ENCODE measurements around the gene MVD.
"Not testable (repeated sequence)": the region's sequence is repeated elsewhere in the genome, so short reads cannot be mapped to it uniquely, and the experiment has no call there.

MVD gene

DNA sequence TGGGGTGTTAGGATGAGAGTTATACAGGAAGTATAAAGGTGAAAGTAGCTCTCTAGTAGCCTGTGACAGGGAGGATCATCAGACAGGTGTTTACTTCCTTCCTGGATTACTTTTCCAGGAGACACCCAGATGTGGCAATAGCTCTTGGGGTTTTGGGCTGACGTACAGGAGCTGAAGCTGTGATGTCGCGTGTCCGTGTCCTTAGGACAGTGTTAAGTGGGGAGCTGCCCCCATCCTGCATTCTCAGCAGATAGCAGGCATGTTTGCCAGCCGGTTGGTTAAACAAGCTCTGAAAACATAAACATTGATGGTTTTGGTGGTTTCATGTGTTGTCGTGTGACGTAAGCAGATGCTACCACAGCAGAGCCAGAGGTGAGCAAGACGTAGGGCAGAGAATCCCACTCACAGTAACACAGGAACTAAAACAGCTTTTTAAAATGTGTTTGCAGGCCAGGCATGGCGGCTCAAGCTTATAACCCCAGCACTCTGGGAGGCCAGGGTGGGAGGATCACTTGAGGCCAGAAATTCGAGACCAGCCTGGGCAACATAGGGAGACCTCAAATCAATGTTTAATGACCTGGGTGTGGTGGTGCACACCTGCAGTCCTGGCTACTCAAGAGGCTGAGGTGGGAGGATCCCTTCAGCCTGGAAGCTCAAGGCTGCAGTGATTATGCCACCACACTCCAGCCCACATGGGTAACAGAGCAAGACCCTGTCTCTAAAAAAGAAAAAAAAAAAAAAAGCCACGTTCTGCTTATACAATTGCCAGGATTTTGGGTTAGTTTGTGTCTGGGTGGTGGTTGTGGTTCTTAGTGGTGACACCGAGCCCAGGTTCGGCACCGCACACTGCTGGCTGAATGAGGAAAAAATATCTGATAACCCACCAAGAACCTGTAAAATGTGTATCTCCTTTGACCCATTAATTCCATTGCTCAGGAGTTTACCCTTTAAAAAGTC is 42.8 kb downstream of the MVD start:
- no peak for DNase-seq

GRCh38 chr16:88618956-88619667 is 43.8 kb downstream of the MVD start:
- DNase-seq: no peak

DNA sequence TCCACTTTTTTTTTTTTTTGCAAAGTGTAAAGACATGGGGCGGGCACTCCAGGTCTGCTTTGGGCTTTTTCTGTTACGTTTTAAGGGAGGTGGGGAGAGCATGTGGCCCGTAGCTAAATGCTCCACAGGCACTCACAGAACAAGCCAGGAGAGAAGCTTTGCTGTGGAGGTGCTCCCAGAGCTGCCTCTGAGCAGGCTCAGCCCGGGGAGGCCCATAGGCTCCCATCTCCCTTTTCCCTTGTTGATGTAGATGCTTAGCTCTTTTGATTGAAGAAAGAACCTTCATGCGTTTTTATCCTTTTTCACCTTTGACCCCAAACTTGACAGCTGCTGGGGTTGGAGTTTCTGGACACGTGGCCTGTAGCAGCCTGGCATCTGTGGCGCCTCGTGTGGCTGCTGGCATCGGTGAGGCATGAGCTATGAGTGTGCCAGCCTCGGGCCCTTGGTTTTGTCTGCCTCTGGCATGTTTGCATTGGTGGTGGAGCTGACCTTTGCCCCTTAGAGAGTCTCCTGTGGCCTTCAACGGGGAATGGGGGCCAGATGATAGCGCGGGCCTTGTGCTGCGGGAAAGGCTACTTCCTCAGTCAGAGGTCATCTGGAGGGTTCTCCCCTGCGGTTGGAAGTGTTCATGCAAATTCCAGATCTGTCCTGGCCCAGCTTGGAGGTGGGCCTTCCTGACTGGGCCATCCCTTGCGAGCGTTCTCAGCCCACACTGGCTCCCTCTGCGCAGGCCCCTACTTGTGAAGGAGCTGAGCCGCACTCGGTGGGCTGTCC is 44.5 kb downstream of the MVD start:
- DNase-seq: no peak

DNA sequence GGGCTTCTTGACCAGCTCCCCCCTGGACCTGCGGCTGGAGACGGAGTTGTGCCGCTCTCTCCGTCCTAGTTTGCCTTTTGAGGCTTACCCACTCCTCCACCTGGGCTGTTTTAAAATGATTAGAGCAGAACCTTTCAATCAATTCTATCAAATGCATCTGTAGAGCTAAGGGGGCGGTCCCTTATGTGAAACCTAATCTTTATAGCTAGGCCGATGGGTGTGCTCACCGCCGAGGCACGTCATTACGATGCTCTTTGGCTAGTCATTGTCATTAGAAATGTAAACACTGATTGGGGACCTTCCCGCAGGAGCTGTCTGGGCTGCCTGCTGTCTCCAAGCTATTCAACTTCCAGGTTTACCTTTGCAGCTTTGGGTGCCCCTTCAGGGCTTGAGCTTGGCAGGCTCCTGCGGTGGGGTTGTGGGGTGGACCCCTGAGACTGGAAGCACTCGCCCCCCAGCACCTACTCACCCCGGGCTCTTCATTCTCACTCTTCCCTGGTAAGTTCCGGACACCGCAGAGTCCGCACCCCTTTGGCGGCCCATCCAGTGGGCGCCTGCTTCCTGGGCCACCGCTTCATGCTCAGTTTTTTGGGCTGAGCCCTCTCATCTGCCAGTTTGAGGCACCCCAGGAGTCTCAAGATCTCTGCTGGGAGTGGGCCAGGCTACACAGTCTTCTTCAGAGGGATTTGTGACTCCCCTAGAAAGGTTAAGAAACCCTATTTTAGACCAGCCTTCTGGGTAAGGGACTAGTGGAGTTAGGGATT is 45.4 kb downstream of the MVD start:
- DNase-seq: no peak

DNA sequence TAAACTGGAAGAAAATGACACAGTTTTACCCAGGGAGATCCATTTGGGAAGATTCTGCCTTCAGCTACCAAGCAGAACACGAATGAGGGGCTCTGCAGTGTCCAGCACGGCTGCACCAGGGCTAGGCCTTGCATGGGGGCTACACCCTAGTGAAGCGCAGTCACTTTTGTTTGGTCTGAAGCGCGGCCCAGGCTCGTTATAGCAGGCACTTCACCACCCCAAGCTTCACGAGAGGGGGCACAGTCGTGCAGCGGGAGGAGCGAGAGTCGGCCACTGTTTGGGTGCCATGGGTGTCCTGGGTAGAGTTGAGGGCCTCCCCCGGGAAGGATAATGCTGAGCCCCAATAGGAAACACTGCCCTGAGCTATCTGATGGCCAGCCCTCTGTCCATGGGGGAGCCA is 46.2 kb downstream of the MVD start:
- DNase-seq: no peak

DNA sequence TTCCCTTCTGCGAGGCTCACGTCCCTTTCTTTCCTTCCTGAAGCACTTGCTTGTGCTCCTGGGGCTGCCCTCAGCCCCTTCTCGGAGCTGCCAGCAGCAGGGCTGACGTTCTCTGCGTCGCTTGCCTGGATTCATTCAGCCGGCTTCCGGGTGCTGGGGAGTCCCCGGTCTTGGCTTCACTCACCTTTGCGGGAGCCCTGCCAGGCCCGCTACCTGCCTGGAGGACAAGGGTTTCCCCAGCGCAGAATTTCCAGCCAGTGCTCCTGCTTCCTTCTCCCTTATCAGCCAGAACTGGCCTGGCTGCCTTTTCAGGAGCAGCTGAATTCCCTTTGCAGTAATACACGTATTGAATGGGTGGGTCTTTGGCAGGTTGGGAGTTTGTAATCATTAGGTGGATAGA is 46.6 kb downstream of the MVD start:
- no peak for DNase-seq

GRCh38 chr16:88614818-88615580 is 47.9 kb downstream of the MVD start:
- no peak for DNase-seq

DNA sequence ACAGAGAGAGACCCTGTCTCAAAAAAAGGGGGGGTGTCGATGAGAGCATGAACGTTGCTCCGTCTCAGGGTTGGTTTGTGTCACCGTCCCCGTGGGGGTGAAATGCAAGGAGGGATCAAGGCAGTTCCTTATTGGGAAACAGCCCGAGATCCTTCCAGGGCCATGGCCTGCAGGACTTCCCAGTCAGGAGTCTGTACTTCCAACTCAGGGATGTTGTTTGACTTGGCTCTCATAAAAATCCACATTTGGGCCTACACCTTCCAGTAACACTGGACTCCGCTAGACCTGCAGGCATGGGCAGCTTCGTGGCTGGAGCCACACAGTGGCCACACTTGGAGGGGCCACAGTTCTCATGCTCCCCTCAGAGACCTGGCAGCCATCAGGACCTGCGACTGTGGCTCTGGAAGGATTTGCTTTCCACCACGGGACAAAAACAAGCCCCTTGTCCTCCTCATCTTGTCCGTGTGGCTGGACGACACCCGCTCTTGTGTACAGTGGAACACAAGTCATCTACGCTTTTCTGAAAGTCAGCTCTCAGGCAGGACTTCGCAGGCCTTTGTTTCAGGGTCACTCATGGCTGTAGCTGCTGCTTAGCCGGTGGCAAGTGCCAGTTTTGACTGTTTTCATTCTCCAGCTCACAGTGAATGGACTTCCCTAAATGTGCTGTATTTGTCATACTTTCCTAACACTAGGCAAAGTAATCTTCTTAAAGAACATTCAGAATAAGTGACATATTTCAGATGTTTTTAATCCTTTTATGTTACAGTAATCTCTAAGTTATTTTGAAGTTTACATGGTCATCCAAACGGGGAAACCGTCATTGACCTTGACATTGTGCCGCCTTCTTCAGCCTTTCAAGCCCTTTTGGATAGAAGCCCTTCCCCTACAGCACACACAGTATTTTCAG is 48.7 kb downstream of the MVD start:
- no peak for DNase-seq

GRCh38 chr16:88613293-88613692 is 49.6 kb downstream of the MVD start:
- DNase-seq: no peak

DNA sequence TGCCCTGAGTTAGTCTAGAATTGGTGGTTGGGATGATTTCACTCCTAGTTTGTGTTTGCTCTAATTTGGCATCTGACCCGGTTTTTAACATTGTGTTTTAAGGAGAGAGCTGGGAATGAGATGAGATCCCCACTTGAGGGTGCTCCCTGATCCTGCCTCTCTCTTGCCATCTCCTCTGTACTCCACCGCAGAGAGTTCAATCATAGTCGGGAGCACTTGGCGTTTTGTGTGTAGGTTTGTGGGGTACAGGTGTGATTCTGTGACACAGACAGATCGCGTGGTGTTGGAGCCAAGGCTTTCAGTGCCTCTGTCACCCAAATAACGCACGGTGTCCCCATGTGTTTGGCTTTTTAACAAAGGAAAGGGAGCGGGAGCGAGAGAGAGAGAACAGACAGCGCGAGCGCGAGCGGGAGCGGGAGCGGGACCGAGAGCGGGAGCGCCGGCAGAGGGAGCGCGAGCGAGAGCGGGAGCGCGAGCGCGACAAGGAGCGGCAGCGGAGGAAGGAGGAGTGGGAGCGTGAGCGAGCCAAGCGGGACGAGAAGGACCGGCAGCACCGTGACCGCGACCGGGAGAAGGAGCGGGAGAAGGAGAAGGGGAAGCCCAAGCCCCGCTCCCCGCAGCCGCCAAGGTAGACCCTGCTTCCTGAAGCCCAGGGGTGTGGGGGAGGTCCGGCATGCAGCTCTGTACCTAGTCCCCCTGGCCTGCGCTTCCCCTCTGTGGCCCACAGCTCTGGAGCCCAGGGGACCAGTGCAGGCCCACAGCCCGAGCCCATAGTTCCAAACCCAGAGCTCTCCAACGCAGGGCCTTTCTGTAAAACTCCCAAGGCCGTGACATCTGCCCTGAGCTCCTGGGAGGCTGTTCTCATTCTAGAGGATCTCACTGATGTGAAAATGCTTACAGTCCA is 51.7 kb downstream of the MVD start:
- no peak for DNase-seq

DNA sequence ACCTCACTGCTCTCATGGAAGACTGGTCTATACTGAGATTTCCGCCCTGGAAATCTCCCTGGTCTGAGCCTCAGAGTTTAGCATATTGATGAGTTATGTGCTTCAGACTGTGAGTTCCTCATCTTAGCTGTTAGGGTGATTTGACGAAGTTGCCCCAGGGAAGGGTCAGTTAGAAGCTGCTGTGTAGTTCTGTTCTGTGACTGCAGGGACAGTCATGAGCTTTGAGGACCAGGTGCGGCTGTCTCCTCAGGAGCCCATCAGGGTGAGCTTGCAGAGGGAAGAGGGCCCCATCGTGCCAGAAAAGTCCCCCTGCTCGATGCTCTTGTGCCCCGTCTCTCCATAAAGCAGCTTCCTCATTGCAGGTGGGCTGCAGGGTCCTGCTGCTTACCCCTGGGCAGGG is 52.8 kb downstream of the MVD start:
- DNase-seq: no peak

DNA sequence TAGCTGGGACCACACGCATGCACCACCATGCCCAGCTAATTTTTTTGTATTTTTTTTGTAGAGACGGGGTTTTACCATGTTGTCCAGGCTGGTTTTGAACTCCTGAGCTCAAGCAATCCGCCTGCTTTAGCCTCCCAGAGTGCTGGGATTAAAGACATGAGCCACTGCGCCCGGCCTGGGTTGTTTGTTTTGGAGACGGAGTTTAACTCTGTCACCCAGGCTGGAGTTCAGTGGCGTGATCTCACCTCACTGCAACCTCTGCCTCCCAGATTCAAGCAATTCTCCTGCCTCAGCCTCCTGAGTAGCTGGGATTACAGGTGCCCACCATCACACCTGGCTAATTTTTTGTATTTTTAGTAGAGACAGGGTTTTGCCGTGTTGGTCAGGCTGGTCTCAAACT is 53.5 kb downstream of the MVD start:
- DNase-seq: not testable (repeated sequence)

DNA sequence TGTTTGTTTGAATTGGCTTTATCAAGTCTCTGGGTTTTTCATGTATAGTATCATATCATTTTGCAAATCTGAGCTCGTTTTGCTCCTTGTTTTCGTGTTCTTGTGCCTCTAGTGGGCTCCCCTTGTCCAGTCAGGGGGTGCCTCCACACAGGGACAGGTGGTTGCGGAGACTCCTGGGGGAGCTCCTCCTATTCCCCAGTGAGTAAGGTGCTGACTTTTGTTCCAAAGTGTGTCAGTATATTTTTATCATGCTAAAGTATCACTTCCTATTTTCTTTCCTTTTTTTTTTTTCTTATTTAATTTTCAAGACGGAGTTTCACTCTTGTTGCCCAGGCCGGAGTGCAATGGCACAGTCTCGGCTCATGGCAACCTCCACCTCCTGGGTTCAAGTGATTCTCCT is 54.8 kb downstream of the MVD start:
- DNase-seq: no peak

- no peak for DNase-seq
Measured at GRCh38 chr16:88606148-88606757, 56.6 kb downstream of the MVD start.

- DNase-seq: no peak
Measured at GRCh38 chr16:88605186-88606147, 57.4 kb downstream of the MVD start.

GRCh38 chr16:88602091-88602490 is 60.8 kb downstream of the MVD start:
- no peak for DNase-seq
